ENCODE measurements around the gene PFN2.
"Not testable (repeated sequence)": the region's sequence is repeated elsewhere in the genome, so short reads cannot be mapped to it uniquely, and the experiment has no call there.

Gene PFN2

GRCh38 chr3:149970716-149971402 is at the start of gene PFN2:
Gene PFN2 (minus strand): TSS chr3:149970895. CDS start chr3:149970856, 39 bp downstream.
- no peak for DNase-seq

- no peak for DNase-seq
Observed at GRCh38 chr3:150015901-150016300, 45.2 kb upstream of the PFN2 start.

GRCh38 chr3:150014782-150015181 is 44.1 kb upstream of the PFN2 start:
- no peak for DNase-seq

GRCh38 chr3:150013801-150014200 is 43.1 kb upstream of the PFN2 start:
- DNase-seq = no peak

GRCh38 chr3:150006794-150007193 is 36.1 kb upstream of the PFN2 start:
- peak; percentile 3 for DNase-seq

- peak; percentile 2 for DNase-seq
Observed at GRCh38 chr3:150005243-150006112, 34.8 kb upstream of the PFN2 start.

- no peak for DNase-seq
Observed at GRCh38 chr3:150000641-150001040, 29.9 kb upstream of the PFN2 start.

- no peak for DNase-seq
Observed at GRCh38 chr3:149999421-149999820, 28.7 kb upstream of the PFN2 start.

- no peak for DNase-seq
Observed at GRCh38 chr3:149998946-149999345, 28.3 kb upstream of the PFN2 start.

GRCh38 chr3:149992416-149993058 is 21.8 kb upstream of the PFN2 start:
- DNase-seq = no peak

GRCh38 chr3:149990423-149990948 is 19.8 kb upstream of the PFN2 start:
- no peak for DNase-seq

GRCh38 chr3:149989307-149989706 is 18.6 kb upstream of the PFN2 start:
- no peak for DNase-seq

- DNase-seq = no peak
Observed at GRCh38 chr3:149983628-149984027, 12.9 kb upstream of the PFN2 start.

GRCh38 chr3:149983053-149983452 is 12.4 kb upstream of the PFN2 start:
- not testable (repeated sequence) for DNase-seq

GRCh38 chr3:149981979-149982378 is 11.3 kb upstream of the PFN2 start:
- not testable (repeated sequence) for DNase-seq

GRCh38 chr3:149977386-149977785 is 6.7 kb upstream of the PFN2 start:
- no peak for DNase-seq

GRCh38 chr3:149975919-149976318 is 5.2 kb upstream of the PFN2 start:
- DNase-seq = no peak

- DNase-seq = no peak
Observed at GRCh38 chr3:149971403-149972075, 844 bp upstream of the PFN2 start.

GRCh38 chr3:149969940-149970715 is 567 bp downstream of the PFN2 start:
- DNase-seq = no peak

- DNase-seq = no peak
Observed at GRCh38 chr3:149969110-149969939, 1.4 kb downstream of the PFN2 start.

GRCh38 chr3:149968216-149968615 is 2.5 kb downstream of the PFN2 start:
- DNase-seq = no peak
